Stimulated activated CD4-positive, alpha-beta T cell treated with anti-CD3 and anti-CD28 coated beads, Interleukin-12 subunit alpha, Interleukin-12 subunit beta, amount 100 ng/mL, for 4 hours (primary cell): ENCODE measurements around the gene ZNF83.

Experiments
- DNase-seq: peaks from one replicate; pipeline ENCODE4 v3.0.0-alpha.2; 2020

The ZNF83 gene

DNA sequence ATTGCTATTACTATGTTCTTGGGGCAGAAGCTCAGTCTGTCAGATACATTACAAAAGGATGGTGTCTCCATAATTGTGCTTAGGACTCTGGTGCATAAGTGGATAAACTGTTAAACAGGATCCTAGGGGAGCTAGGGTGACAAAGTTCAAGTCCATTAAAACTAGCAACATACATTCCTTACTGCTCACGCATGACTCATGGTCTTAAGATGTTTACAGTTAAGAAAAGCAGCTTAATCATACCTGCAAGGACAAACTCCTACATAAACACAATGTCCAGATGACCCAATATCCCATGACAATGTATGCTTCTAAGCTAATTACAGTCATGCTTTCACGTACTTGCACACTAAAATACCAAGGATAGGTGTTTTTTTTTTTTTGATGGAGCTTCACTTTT lies 71.6 kb downstream of the ZNF83 start:
- DNase-seq, result no peak

- no peak for DNase-seq
Observed at GRCh38 chr19:52566121-52566520, 72.0 kb downstream of the ZNF83 start.
